NCI-H2081 treated with DMSO at 0.1 percent for 48 hours (cell line): ENCODE data around the gene PTGDR2.

Experiments used
- DNase-seq: peaks from one replicate; lab custom pipeline; 2025; lab: John Stamatoyannopoulos, UW

The PTGDR2 gene

GRCh38 chr11:60809691-60810090 is 46.1 kb downstream of the PTGDR2 start:
- DNase-seq = no peak

GRCh38 chr11:60809249-60809648 is 46.5 kb downstream of the PTGDR2 start:
- DNase-seq = no peak

GRCh38 chr11:60803273-60803936 is 52.3 kb downstream of the PTGDR2 start:
- DNase-seq = no peak

GRCh38 chr11:60801194-60801593 is 54.6 kb downstream of the PTGDR2 start:
- no peak for DNase-seq
